GM23338 (cell line): Measurements from ENCODE around the gene NFATC3. TPM values are rescaled to one million over a fixed set of nuclear protein-coding genes. Genes with fewer than 3 reads are reported as not detected.

Experiments
- ATAC-seq: fragments of 200-7000 bp; cut with Tn5 transposase; 3 replicates; pipeline ENCODE4 v1.9.1; 2020
- DNase-seq: peaks from one replicate; pipeline ENCODE4 v3.0.0-alpha.2; 2015; ENCODE audit warnings: low spot score
- H2AFZ ChIP-seq: fragments of 200-600 bp; sonication (generic); 2 replicates; pipeline ENCODE4 v1.8.0; 2016; ENCODE audit warnings: antibody characterized with exemption, mild to moderate bottlenecking, moderate library complexity
- H3F3A ChIP-seq: fragments of 200-600 bp; sonication (generic); replicated peaks from 2 replicates; pipeline ENCODE4 v1.8.0; 2017; ENCODE audit warnings: antibody characterized with exemption, mixed run types, low read depth
- H3K27ac ChIP-seq: fragments of 200-600 bp; sonication (generic); 2 replicates; pipeline ENCODE4 v1.6.1; 2016; ENCODE audit warnings: low read depth
- H3K27me3 ChIP-seq: fragments of 200-600 bp; sonication (generic); 2 replicates; pipeline ENCODE4 v1.8.0; 2016; ENCODE audit warnings: mild to moderate bottlenecking, mixed run types, moderate library complexity; ENCODE audit not compliant: insufficient read depth
- H3K36me3 ChIP-seq: fragments of 200-600 bp; sonication (generic); 2 replicates; pipeline ENCODE4 v1.8.0; 2016; ENCODE audit warnings: mild to moderate bottlenecking; ENCODE audit not compliant: insufficient read depth
- H3K4me1 ChIP-seq: fragments of 200-600 bp; sonication (generic); 2 replicates; pipeline ENCODE4 v1.8.0; 2016; ENCODE audit warnings: mild to moderate bottlenecking, moderate library complexity; ENCODE audit not compliant: insufficient read depth
- H3K4me2 ChIP-seq: fragments of 200-600 bp; sonication (generic); 2 replicates; pipeline ENCODE4 v1.7.1; 2017; ENCODE audit warnings: mixed run types
- H3K4me3 ChIP-seq: fragments of 200-600 bp; sonication (generic); 2 replicates; pipeline ENCODE4 v1.6.1; 2016; ENCODE audit warnings: mixed run types
- H3K79me2 ChIP-seq: fragments of 200-600 bp; sonication (generic); replicated peaks from 2 replicates; pipeline ENCODE4 v1.8.0; 2017; ENCODE audit warnings: mild to moderate bottlenecking; ENCODE audit not compliant: insufficient read depth
- H3K9me2 ChIP-seq: fragments of 200-600 bp; sonication (generic); 2 replicates; pipeline ENCODE4 v1.8.0; 2017; ENCODE audit not compliant: insufficient read depth
- H4K20me1 ChIP-seq: fragments of 200-600 bp; sonication (generic); replicated peaks from 2 replicates; pipeline ENCODE4 v1.8.0; 2017; ENCODE audit warnings: mild to moderate bottlenecking; ENCODE audit not compliant: insufficient read depth
- H3K27ac Mint-ChIP-seq: 2 replicates; pipeline ENCODE4 v1.8.0; 2020; ENCODE audit warnings: inconsistent platforms, mild to moderate bottlenecking, moderate library complexity, mixed read lengths
- H3K27me3 Mint-ChIP-seq: 3 replicates; pipeline ENCODE4 v1.8.0; 2022; ENCODE audit warnings: low read depth, mild to moderate bottlenecking, moderate library complexity, mixed read lengths, inconsistent platforms; ENCODE audit not compliant: insufficient read depth, poor library complexity
- H3K36me3 Mint-ChIP-seq: 3 replicates; pipeline ENCODE4 v1.8.0; 2021; ENCODE audit warnings: low read depth, mild to moderate bottlenecking, inconsistent platforms, moderate library complexity, mixed read lengths
- H3K4me1 Mint-ChIP-seq: 3 replicates; pipeline ENCODE4 v1.8.0; 2020; ENCODE audit warnings: mild to moderate bottlenecking, inconsistent platforms, mixed read lengths
- H3K4me3 Mint-ChIP-seq: 3 replicates; pipeline ENCODE4 v1.8.0; 2021; ENCODE audit warnings: moderate library complexity, mild to moderate bottlenecking, inconsistent platforms, mixed read lengths
- H3K9me3 Mint-ChIP-seq: 3 replicates; pipeline ENCODE4 v1.8.0; 2020; ENCODE audit warnings: moderate library complexity, mild to moderate bottlenecking, inconsistent platforms, mixed read lengths
- CREB1 ChIP-seq: fragments of 250-450 bp; sonication (Bioruptor Pico); IDR thresholded peaks from 2 replicates; pipeline ENCODE4 v1.5.0; 2020; ENCODE audit warnings: low read depth, mild to moderate bottlenecking, moderate library complexity
- CTCF ChIP-seq, 2 experiments: fragments of 200-600 bp in 1 of 2; sonication (generic) in 1 of 2; conservative IDR thresholded peaks; 2 replicates each; pipeline versions ENCODE4 v1.5.1 to v1.6.1; 2016 to 2017; ENCODE audit warnings: antibody characterized with exemption in 2 of 2, low read depth in 2 of 2, mild to moderate bottlenecking in 2 of 2, moderate library complexity in 1 of 2
- ETS1 ChIP-seq: IDR thresholded peaks from 2 replicates; pipeline ENCODE4 v1.6.1; 2016; ENCODE audit warnings: antibody characterized with exemption
- EZH2 ChIP-seq: fragments of 200-600 bp; sonication (generic); IDR thresholded peaks from one replicate; pipeline ENCODE4 v1.8.0; 2017; ENCODE audit warnings: antibody characterized with exemption, mild to moderate bottlenecking, low read depth; ENCODE audit not compliant: unreplicated experiment
- EZH2phosphoT487 ChIP-seq: fragments of 200-600 bp; sonication (generic); IDR thresholded peaks from one replicate; pipeline ENCODE4 v1.8.1; 2018; ENCODE audit warnings: antibody characterized with exemption; ENCODE audit not compliant: unreplicated experiment
- JUNB ChIP-seq: IDR thresholded peaks from one replicate; pipeline ENCODE4 v1.6.1; 2016; ENCODE audit warnings: antibody characterized with exemption; ENCODE audit not compliant: unreplicated experiment
- NANOG ChIP-seq: IDR thresholded peaks from 2 replicates; pipeline ENCODE4 v1.6.1; 2016; ENCODE audit warnings: antibody characterized with exemption, borderline replicate concordance
- POLR2AphosphoS5 ChIP-seq: IDR thresholded peaks from 2 replicates; pipeline ENCODE4 v1.6.1; 2016; ENCODE audit warnings: antibody characterized with exemption, low read depth
- REST ChIP-seq: IDR thresholded peaks from one replicate; pipeline ENCODE4 v1.6.1; 2018; ENCODE audit warnings: antibody characterized with exemption; ENCODE audit not compliant: unreplicated experiment
- STAT1 ChIP-seq: IDR thresholded peaks from one replicate; pipeline ENCODE4 v1.6.1; 2016; ENCODE audit warnings: antibody characterized with exemption; ENCODE audit not compliant: unreplicated experiment
- ZNF114 ChIP-seq: fragments of 250-450 bp; sonication (Bioruptor Pico); IDR thresholded peaks from 2 replicates; pipeline ENCODE4 v1.5.0; 2020; ENCODE audit warnings: mild to moderate bottlenecking, moderate library complexity
- ZNF331 ChIP-seq: fragments of 250-450 bp; sonication (Bioruptor Pico); IDR thresholded peaks from 2 replicates; pipeline ENCODE4 v1.5.0; 2020; ENCODE audit warnings: low read depth, mild to moderate bottlenecking, moderate library complexity
- ZNF462 ChIP-seq: fragments of 250-450 bp; sonication (Bioruptor Pico); IDR thresholded peaks from 2 replicates; pipeline ENCODE4 v1.5.0; 2020; ENCODE audit warnings: mild to moderate bottlenecking, moderate library complexity
- polyA plus RNA-seq: library from polyadenylated mRNA; unstranded; fragments of >200 nt; fragmentation: Nextera tagmentation; extraction: Ambion mirVana; gene quantifications from 2 replicates; pipeline ENCODE4 v1.2.1, GENCODE V29; 2016
- total RNA-seq: library from RNA; depleted of rRNA; stranded (reverse); fragments of >200 nt; shearing (Covaris generic); gene quantifications from 2 replicates; pipeline ENCODE4 v1.2.3, GENCODE V29; 2014

NFATC3 gene
- total and polyA plus RNA-seq, 2 experiments from 2014 or later: 9.2 to 40.9 TPM

- Mint-ChIP-seq H3K36me3 (peaks cover 28% of the 10 kb centered on the region), H3K27ac (no peak overlapping the region), H3K27me3 (peaks cover 2% of the 10 kb centered on the region), H3K9me3 (no peaks in the 10 kb centered on the region), H3K4me1 (no peaks in the 10 kb centered on the region; the same call in 2 of the 3 replicates), H3K4me3 (no peak overlapping the region)
- Histone ChIP-seq H3K27ac (no peak overlapping the region), H3F3A (0 out of 2 replicates have a peak, but pooled peaks cover 6% of the 10 kb centered on the region), H3K4me3 (no peak overlapping the region), H3K27me3 (no peaks in the 10 kb centered on the region), H3K4me1 (no peaks in the 10 kb centered on the region), H3K9me2 (no peaks in the 10 kb centered on the region), H3K4me2 (no peak overlapping the region), H4K20me1 (peaks cover 6% of the 10 kb centered on the region), H2AFZ (no peak overlapping the region), H3K79me2 (no peaks in the 10 kb centered on the region; the same call in 1 of the 2 replicates), H3K36me3 (no peaks in the 10 kb centered on the region)
- no peak for DNase-seq
- ATAC-seq: no peak
- TF ChIP-seq ZNF462 (CRISPR knock-in tag) (no peak), REST (no peak), EZH2 (no peak), JUNB (no peak), EZH2phosphoT487 (no peak), CTCF (conservative IDR thresholded peaks at IDR 0.05; ENCODE audit: low read depth in 2 of 2) (no peak), POLR2AphosphoS5 (no peak), STAT1 (no peak), ZNF114 (CRISPR knock-in tag) (no peak), NANOG (no peak), ETS1 (no peak), ZNF331 (no peak), CREB1 (CRISPR knock-in tag) (no peak)
These were observed 43.4 kb upstream of the NFATC3 start for GRCh38 chr16:68041783-68042182.
